MM.1S (cell line): ENCODE results near the gene NABP2.

Experiments
- DNase-seq: peaks from one replicate; pipeline ENCODE4 v3.0.0-alpha.2; 2015
- H2AFZ ChIP-seq: fragments of 300-600 bp; sonication (generic); 2 replicates; pipeline ENCODE4 v1.6.0; 2016; ENCODE audit warnings: antibody characterized with exemption, low read length
- H3F3A ChIP-seq: fragments of 300-600 bp; sonication (generic); 2 replicates; pipeline ENCODE4 v1.6.1; 2016; ENCODE audit warnings: mild to moderate bottlenecking, antibody characterized with exemption, low read length, moderate library complexity, mixed read lengths; ENCODE audit not compliant: insufficient read depth
- H3K27ac ChIP-seq: fragments of 300-600 bp; sonication (generic); 2 replicates; pipeline ENCODE4 v1.5.1; 2016; ENCODE audit warnings: mild to moderate bottlenecking, low read length
- H3K27me3 ChIP-seq: fragments of 300-600 bp; sonication (generic); replicated peaks from 2 replicates; pipeline ENCODE4 v1.6.0; 2016; ENCODE audit warnings: low read length; ENCODE audit not compliant: insufficient read depth
- H3K36me3 ChIP-seq: fragments of 300-600 bp; sonication (generic); replicated peaks from 2 replicates; pipeline ENCODE4 v1.6.1; 2016; ENCODE audit warnings: mild to moderate bottlenecking, low read length, mixed read lengths; ENCODE audit not compliant: insufficient read depth
- H3K4me1 ChIP-seq: fragments of 300-600 bp; sonication (generic); 2 replicates; pipeline ENCODE4 v1.6.1; 2016; ENCODE audit warnings: low read length, mixed read lengths
- H3K4me2 ChIP-seq: fragments of 300-600 bp; sonication (generic); 2 replicates; pipeline ENCODE4 v1.6.0; 2016; ENCODE audit warnings: low read depth, low read length
- H3K4me3 ChIP-seq: fragments of 300-600 bp; sonication (generic); 2 replicates; pipeline ENCODE4 v1.5.1; 2016; ENCODE audit warnings: low read length, mixed read lengths
- H3K79me2 ChIP-seq: fragments of 300-600 bp; sonication (generic); 2 replicates; pipeline ENCODE4 v1.6.1; 2016; ENCODE audit warnings: mixed run types, low read length, mixed read lengths
- H3K9ac ChIP-seq: fragments of 300-600 bp; sonication (generic); 2 replicates; pipeline ENCODE4 v1.6.1; 2016; ENCODE audit warnings: low read length, mixed read lengths
- H3K9me2 ChIP-seq: fragments of 300-600 bp; sonication (generic); replicated peaks from 2 replicates; pipeline ENCODE4 v1.6.1; 2016; ENCODE audit warnings: mild to moderate bottlenecking, low read length, mixed read lengths; ENCODE audit not compliant: insufficient read depth
- H3K9me3 ChIP-seq: fragments of 300-600 bp; sonication (generic); replicated peaks from 2 replicates; pipeline ENCODE4 v1.6.1; 2016; ENCODE audit warnings: mild to moderate bottlenecking, low read length, mixed read lengths; ENCODE audit not compliant: insufficient read depth
- H4K20me1 ChIP-seq: fragments of 300-600 bp; sonication (generic); 2 replicates; pipeline ENCODE4 v1.6.1; 2016; ENCODE audit warnings: mild to moderate bottlenecking, low read length, moderate library complexity, mixed read lengths; ENCODE audit not compliant: insufficient read depth
- CTCF ChIP-seq: fragments of 300-600 bp; sonication (generic); IDR thresholded peaks from 2 replicates; pipeline ENCODE4 v1.5.1; 2016; ENCODE audit warnings: antibody characterized with exemption, low read length, mixed read lengths
- EZH2 ChIP-seq: fragments of 300-600 bp; sonication (generic); optimal IDR thresholded peaks from 2 replicates; pipeline ENCODE3; 2017; ENCODE audit warnings: low read depth, mild to moderate bottlenecking, antibody characterized with exemption, low read length, mixed read lengths
- EZH2phosphoT487 ChIP-seq: fragments of 300-600 bp; sonication (generic); IDR thresholded peaks from 2 replicates; pipeline ENCODE4 v1.6.1; 2018; ENCODE audit warnings: antibody characterized with exemption, low read length

Gene NABP2

GRCh38 chr12:56208006-56208405, 16.1 kb upstream of the NABP2 start:
- no peak for TF ChIP-seq EZH2
- Histone ChIP-seq H3K36me3 (peaks cover 3% of the 10 kb centered on the region), H3K4me2 (no peak overlapping the region), H3K4me1 (no peaks in the 10 kb centered on the region), H4K20me1 (no peaks in the 10 kb centered on the region), H3K4me3 (no peak overlapping the region), H3K79me2 (no peaks in the 10 kb centered on the region), H3K9ac (no peak overlapping the region), H2AFZ (no peak overlapping the region), H3K27ac (no peak overlapping the region), H3K9me2 (no peaks in the 10 kb centered on the region), H3K27me3 (no peaks in the 10 kb centered on the region), H3F3A (no peaks in the 10 kb centered on the region), H3K9me3 (no peaks in the 10 kb centered on the region)
- no peak for DNase-seq

GRCh38 chr12:56212361-56212760, 11.8 kb upstream of the NABP2 start:
- Histone ChIP-seq H3K9me2 (no peaks in the 10 kb centered on the region), H3K4me1 (no peaks in the 10 kb centered on the region), H3K27ac (no peak overlapping the region), H3K79me2 (0 out of 2 replicates have a peak, but pooled peaks cover 3% of the 10 kb centered on the region), H3K9ac (no peak overlapping the region), H2AFZ (no peak overlapping the region), H3K27me3 (no peaks in the 10 kb centered on the region), H3F3A (no peaks in the 10 kb centered on the region), H3K9me3 (no peaks in the 10 kb centered on the region), H3K4me2 (no peak overlapping the region), H3K36me3 (peaks cover 8% of the 10 kb centered on the region), H3K4me3 (no peak overlapping the region), H4K20me1 (no peaks in the 10 kb centered on the region)
- TF ChIP-seq EZH2phosphoT487 (no peak), CTCF (no peak), EZH2 (no peak)
- DNase-seq = no peak

- Histone ChIP-seq H3K4me1 (no peaks in the 10 kb centered on the region), H3K9me3 (no peaks in the 10 kb centered on the region), H3K9ac (no peak overlapping the region), H3K4me3 (no peak overlapping the region), H3K4me2 (no peak overlapping the region), H3K36me3 (peaks cover 8% of the 10 kb centered on the region; the same call in 1 of the 2 replicates), H3K27me3 (no peaks in the 10 kb centered on the region), H2AFZ (no peak overlapping the region), H3K9me2 (no peaks in the 10 kb centered on the region), H3F3A (no peaks in the 10 kb centered on the region), H3K27ac (no peak overlapping the region), H3K79me2 (peaks cover 7% of the 10 kb centered on the region; the same call in 1 of the 2 replicates), H4K20me1 (no peaks in the 10 kb centered on the region)
- no peak for DNase-seq
- TF ChIP-seq EZH2phosphoT487 (no peak), CTCF (no peak), EZH2 (no peak)
Measured at GRCh38 chr12:56213878-56214277, 10.3 kb upstream of the NABP2 start.

- no peak overlapping the region for H3K27ac ChIP-seq
- peaks cover 24% of the 10 kb centered on the region for H3K79me2 ChIP-seq
- no peak for TF ChIP-seq CTCF
- TF ChIP-seq EZH2 = no peak
- TF ChIP-seq EZH2phosphoT487 = no peak
- H3K9me3 ChIP-seq = no peaks in the 10 kb centered on the region
- H3K4me1 ChIP-seq = no peaks in the 10 kb centered on the region
- peaks cover 5% of the 10 kb centered on the region; the same call in 1 of the 2 replicates for H3K36me3 ChIP-seq
- no peak overlapping the region for H3K9ac ChIP-seq
- H4K20me1 ChIP-seq = no peaks in the 10 kb centered on the region
- no peak overlapping the region for H2AFZ ChIP-seq
- no peaks in the 10 kb centered on the region for H3K9me2 ChIP-seq
- H3K4me2 ChIP-seq = no peak overlapping the region
- H3K27me3 ChIP-seq = no peaks in the 10 kb centered on the region
- no peak for DNase-seq
- peaks cover 9% of the 10 kb centered on the region for H3F3A ChIP-seq
- H3K4me3 ChIP-seq = no peak overlapping the region
Measured at GRCh38 chr12:56216461-56216860, 7.7 kb upstream of the NABP2 start.
